Ascending aorta (tissue), 2 donors: ENCODE results near the gene MYO1B. TPM values are rescaled to one million over a fixed set of nuclear protein-coding genes. Genes with fewer than 3 reads are reported as not detected.

Experiments used
- DNase-seq, 2 donors: peaks; one replicate each; pipeline ENCODE4 v3.0.0-alpha.2; 2019; ENCODE audit warnings: low spot score in 2 of 2
- H3K27ac ChIP-seq, 2 donors: fragments of 200-600 bp; sonication (generic); one replicate each; pipeline ENCODE4 v1.5.1; 2016 to 2017; ENCODE audit warnings: mild to moderate bottlenecking in 1 of 2
- H3K27me3 ChIP-seq: fragments of 200-600 bp; sonication (generic); one replicate; pipeline ENCODE4 v1.5.1; 2017
- H3K36me3 ChIP-seq, 2 donors: fragments of 200-600 bp; sonication (generic); one replicate each; pipeline ENCODE4 v1.5.1; 2016
- H3K4me1 ChIP-seq, 2 donors: fragments of 200-600 bp; sonication (generic); one replicate each; pipeline ENCODE4 v1.5.1; 2016 to 2017; ENCODE audit warnings: mild to moderate bottlenecking in 1 of 2
- H3K4me3 ChIP-seq, 2 donors: fragments of 200-600 bp; sonication (generic); one replicate each; pipeline ENCODE4 v1.5.1; 2016 to 2017; ENCODE audit warnings: mild to moderate bottlenecking in 1 of 2
- H3K9me3 ChIP-seq, 2 donors: fragments of 200-600 bp; sonication (generic); one replicate each; pipeline ENCODE4 v1.5.1; 2016
- intact Hi-C: fragments of 100-400 bp; cut with DNase I; formaldehyde crosslinking; loops from one replicate; pipeline ENCODE4 v1.15.1; 2023
- total RNA-seq: library from RNA; depleted of rRNA; stranded (reverse); fragments of >200 nt; gene quantifications from one replicate; pipeline ENCODE4 v1.1.0, GENCODE V29; 2016
- TF ChIP-seq, protein P1 (sequence below), 3 experiments: fragments of 200-600 bp in 2 of 3; fragments of 450-650 bp in 1 of 3; sonication (generic) in 2 of 3; IDR thresholded peaks; one replicate each; pipeline ENCODE4 v1.5.1; 2016 to 2019; ENCODE audit warnings: antibody characterized with exemption in 3 of 3, mild to moderate bottlenecking in 1 of 3, moderate library complexity in 1 of 3

Gene MYO1B
- total RNA-seq, 1 donor from 2014 or later: 27.4 TPM

GRCh38 chr2:191202209-191202721 lies 42.9 kb upstream of the MYO1B start:
- H3K27me3 ChIP-seq: no peaks in the 10 kb centered on the region
- H3K4me3 ChIP-seq: no peak overlapping the region
- H3K4me1 ChIP-seq: no peaks in the 10 kb centered on the region
- H3K27ac ChIP-seq: no peak overlapping the region
- no peaks in the 10 kb centered on the region for H3K36me3 ChIP-seq
- DNase-seq: no peak
- no peaks in the 10 kb centered on the region for H3K9me3 ChIP-seq
- TF ChIP-seq, protein P1, sequence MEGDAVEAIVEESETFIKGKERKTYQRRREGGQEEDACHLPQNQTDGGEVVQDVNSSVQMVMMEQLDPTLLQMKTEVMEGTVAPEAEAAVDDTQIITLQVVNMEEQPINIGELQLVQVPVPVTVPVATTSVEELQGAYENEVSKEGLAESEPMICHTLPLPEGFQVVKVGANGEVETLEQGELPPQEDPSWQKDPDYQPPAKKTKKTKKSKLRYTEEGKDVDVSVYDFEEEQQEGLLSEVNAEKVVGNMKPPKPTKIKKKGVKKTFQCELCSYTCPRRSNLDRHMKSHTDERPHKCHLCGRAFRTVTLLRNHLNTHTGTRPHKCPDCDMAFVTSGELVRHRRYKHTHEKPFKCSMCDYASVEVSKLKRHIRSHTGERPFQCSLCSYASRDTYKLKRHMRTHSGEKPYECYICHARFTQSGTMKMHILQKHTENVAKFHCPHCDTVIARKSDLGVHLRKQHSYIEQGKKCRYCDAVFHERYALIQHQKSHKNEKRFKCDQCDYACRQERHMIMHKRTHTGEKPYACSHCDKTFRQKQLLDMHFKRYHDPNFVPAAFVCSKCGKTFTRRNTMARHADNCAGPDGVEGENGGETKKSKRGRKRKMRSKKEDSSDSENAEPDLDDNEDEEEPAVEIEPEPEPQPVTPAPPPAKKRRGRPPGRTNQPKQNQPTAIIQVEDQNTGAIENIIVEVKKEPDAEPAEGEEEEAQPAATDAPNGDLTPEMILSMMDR (IDR thresholded peaks at IDR 0.05): no peak
- intact Hi-C loops: no loop called here

DNA sequence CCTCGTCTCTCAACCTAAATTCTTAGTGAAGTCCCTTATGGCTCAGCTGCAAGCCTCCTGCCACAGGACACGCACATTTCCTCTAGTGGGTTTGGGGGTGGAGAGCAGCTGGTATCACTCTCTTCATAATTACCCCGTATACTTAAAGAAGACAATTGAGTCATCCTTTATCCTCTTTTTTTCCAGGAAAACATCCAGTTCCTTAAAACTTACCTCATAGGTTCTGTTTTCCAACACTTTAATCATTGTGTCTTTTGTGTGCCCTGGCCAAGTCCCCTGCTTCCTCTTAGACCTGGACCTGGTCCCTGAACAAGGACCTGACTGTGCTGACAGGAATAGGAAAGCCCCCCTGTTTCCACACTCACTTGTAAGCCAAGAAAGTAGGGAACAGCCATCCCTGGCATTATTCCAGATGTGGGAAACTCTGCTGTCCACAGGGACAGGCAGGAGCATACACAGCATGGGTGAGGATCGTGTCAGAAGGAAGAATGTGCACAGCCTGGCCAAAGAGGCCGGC lies 42.3 kb upstream of the MYO1B start:
- Histone ChIP-seq H3K27ac (no peak overlapping the region), H3K27me3 (no peaks in the 10 kb centered on the region), H3K4me3 (no peak overlapping the region), H3K9me3 (no peaks in the 10 kb centered on the region), H3K36me3 (no peaks in the 10 kb centered on the region), H3K4me1 (no peaks in the 10 kb centered on the region)
- intact Hi-C loops: no loop called here
- DNase-seq: no peak
- TF ChIP-seq, protein P1 (IDR thresholded peaks at IDR 0.05): no peak

- DNase-seq: no peak
- Histone ChIP-seq H3K36me3 (no peaks in the 10 kb centered on the region), H3K4me3 (no peak overlapping the region), H3K27me3 (no peaks in the 10 kb centered on the region), H3K4me1 (no peaks in the 10 kb centered on the region), H3K27ac (no peak overlapping the region), H3K9me3 (no peaks in the 10 kb centered on the region)
- intact Hi-C loops: no loop called here
- TF ChIP-seq, protein P1 (IDR thresholded peaks at IDR 0.05): no peak
Measured at GRCh38 chr2:191204433-191204832, 40.8 kb upstream of the MYO1B start.

DNA sequence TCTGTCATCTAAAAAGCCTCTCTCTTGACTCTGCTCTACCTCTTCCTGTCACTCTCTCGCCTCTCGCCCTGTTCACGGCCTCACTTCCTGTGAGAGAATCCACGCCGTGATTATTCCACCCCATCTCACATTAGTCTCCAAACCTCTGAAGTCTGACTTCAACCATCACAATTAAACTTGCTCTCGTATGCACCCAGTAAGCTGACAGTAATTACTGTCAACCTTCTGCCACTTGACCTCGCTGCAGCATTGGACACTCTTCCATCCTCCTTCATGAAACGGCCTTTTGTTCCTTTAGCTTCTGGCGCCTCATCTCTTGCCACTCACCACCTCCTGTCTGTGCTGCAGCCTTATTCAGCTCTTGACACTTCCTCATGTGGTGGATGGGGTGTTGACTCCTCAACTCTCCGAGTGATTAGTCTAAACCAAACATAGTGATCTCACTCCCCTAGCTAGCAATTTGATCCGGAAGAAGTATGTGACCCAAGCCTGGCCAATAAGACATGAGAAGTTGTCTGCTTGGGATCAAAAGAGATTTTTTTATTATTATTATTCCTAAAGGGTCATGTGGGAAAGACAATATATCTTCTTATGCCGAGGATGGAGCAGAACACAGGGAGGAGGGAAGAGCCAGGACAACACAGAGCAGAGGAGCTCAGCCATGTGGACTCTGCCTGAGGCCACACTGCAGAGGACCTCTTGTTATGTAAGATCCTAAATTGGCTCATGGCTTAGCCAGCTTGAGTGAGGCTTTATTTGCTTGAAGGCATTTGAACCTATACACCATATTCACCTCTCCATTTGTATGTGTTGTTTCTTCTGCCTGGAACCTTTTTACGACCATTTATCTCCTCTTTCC lies 38.4 kb upstream of the MYO1B start:
- no peaks in the 10 kb centered on the region for H3K4me1 ChIP-seq

GRCh38 chr2:191209340-191209739 lies 35.9 kb upstream of the MYO1B start:
- no peak for DNase-seq
- intact Hi-C loops: no loop called here
- Histone ChIP-seq H3K4me1 (no peaks in the 10 kb centered on the region), H3K27ac (no peak overlapping the region), H3K9me3 (peaks cover 0 to 10% of the 10 kb centered on the region in 2 donors), H3K4me3 (no peak overlapping the region), H3K36me3 (no peaks in the 10 kb centered on the region), H3K27me3 (no peaks in the 10 kb centered on the region)
- TF ChIP-seq, protein P1 (IDR thresholded peaks at IDR 0.05): no peak

More for the DNA sequence above, 38.4 kb upstream of the MYO1B start:
- Histone ChIP-seq H3K4me3 (no peak overlapping the region), H3K27ac (no peak overlapping the region), H3K36me3 (no peaks in the 10 kb centered on the region), H3K9me3 (peaks cover 0 to 4% of the 10 kb centered on the region in 2 donors), H3K27me3 (no peaks in the 10 kb centered on the region)
- intact Hi-C loops: no loop called here
- TF ChIP-seq, protein P1 (IDR thresholded peaks at IDR 0.05): no peak
- DNase-seq: no peak
